ENCODE measurements around the gene HSPG2. TPM values are rescaled to one million over a fixed set of nuclear protein-coding genes. Genes with fewer than 3 reads are reported as not detected.

The HSPG2 gene
- total and polyA plus RNA-seq, 10 donors = 14.4 to 395 (median 151) TPM

DNA sequence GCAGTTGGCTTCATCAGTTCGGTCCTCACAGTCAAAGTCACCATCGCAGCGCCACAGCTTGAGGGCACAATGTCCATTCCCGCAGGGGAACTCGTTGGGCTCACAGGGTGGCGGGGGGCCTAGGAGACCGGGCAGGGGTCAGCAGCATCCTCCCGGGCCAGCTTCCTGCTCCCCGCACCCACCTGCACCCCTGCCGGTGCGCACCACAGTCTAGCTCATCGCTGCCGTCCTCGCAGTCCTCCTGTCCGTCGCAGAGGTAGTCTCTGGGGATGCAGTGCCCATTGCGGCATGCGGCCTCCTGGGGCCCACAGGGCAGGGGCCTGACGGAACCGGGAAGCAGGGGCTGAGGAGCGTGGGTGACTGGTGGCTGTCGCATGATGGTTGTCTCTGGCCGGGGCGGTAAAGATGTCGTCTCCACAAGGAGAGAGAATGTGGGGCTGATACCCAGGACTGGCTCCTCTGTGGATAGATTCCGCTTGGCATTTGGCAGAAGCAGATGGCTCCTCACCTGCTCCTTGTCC lies 49.8 kb downstream of the HSPG2 start:
- intact Hi-C loops (cut with DNase I; ENCODE audit: low total_unique reads) = no loop called here
- no peak overlapping the region for H3K27ac ChIP-seq
- no peaks in the 10 kb centered on the region for H3K4me1 ChIP-seq
- H3K4me3 ChIP-seq = no peak overlapping the region
- DNase-seq = peak; percentile 61
- no peak for TF ChIP-seq POLR2A (IDR thresholded peaks at IDR 0.05)
- TF ChIP-seq POLR2AphosphoS5 (IDR thresholded peaks at IDR 0.05) = peak in 1 of 3 donors; percentile 35
- WGBS, 5 donors = 90 to 97% (median 93%) methylated on average over 18 to 26 of the region's 26 CpGs
- H3K9me3 ChIP-seq = no peaks in the 10 kb centered on the region
- peaks cover 0 to 82% (median 28%) of the 10 kb centered on the region in 6 donors for H3K36me3 ChIP-seq
- H3K27me3 ChIP-seq (replicated peaks in 1 of 7) = no peaks in the 10 kb centered on the region

DNA sequence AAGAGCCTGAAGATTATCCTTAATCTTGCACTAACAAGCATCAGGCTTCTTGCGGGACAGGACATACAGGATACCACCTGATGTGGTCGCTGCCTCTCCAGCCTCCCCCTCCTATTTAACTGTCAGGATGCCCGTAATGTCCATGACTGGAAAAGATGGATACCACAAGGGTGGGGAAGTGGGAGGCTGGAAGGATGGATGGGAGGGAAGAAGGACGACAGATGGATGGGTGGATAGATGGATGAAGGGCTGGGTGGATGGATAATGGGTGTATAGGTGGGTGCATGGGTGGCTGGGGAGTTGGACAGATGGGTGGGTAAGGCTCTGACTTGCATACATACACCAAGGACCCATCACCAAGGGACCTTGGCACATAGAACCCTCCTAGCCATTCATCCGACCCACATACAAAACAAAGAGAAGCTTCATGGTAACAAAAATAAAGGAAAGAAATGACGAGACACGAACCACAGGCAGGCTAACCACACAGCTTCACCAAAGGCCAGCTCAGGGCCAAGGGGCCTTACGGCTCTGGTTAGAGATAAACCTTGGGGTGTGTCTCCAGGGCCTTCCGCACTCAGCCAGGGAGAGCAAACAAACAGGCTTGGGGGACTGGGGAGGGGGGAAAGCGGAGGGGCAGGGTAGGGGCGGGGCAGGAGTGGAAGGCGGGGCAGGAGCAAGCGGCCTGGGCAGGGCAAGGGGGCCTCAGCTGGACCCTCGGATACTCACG lies 50.5 kb downstream of the HSPG2 start:
- no peaks in the 10 kb centered on the region for H3K9me3 ChIP-seq
- no peaks in the 10 kb centered on the region for H3K27me3 ChIP-seq (replicated peaks in 1 of 7)
- no peak overlapping the region for H3K4me3 ChIP-seq
- H3K36me3 ChIP-seq = peaks cover 0 to 82% (median 28%) of the 10 kb centered on the region in 6 donors
- intact Hi-C loops (cut with DNase I; ENCODE audit: low total_unique reads) = no loop called here
- H3K27ac ChIP-seq = no peak overlapping the region
- 78 to 91% (median 89%) methylated on average over 15 of the region's 15 CpGs for WGBS, 5 donors
- no peak for DNase-seq
- no peak for TF ChIP-seq POLR2AphosphoS5 (IDR thresholded peaks at IDR 0.05)
- H3K4me1 ChIP-seq = no peaks in the 10 kb centered on the region

- peaks cover 0 to 82% (median 38%) of the 10 kb centered on the region in 6 donors for H3K36me3 ChIP-seq
- H3K4me1 ChIP-seq = no peaks in the 10 kb centered on the region
- 84 to 94% (median 89%) methylated on average over 18 to 24 of the region's 24 CpGs for WGBS, 5 donors
- no peaks in the 10 kb centered on the region for H3K27me3 ChIP-seq (replicated peaks in 1 of 7)
- no peak overlapping the region for H3K4me3 ChIP-seq
- peak; percentile 63 for DNase-seq
- no peak overlapping the region for H3K27ac ChIP-seq
- intact Hi-C loops (cut with DNase I; ENCODE audit: low total_unique reads) = no loop called here
- H3K9me3 ChIP-seq = no peaks in the 10 kb centered on the region
- TF ChIP-seq POLR2AphosphoS5 (IDR thresholded peaks at IDR 0.05) = no peak
- no peak for TF ChIP-seq POLR2A (IDR thresholded peaks at IDR 0.05)
- TF ChIP-seq CTCF (IDR thresholded peaks at IDR 0.05 in 8 of 11, conservative IDR thresholded peaks at IDR 0.05 in 3 of 11) = no peak
Measured at GRCh38 chr1:21885236-21886037, 51.7 kb downstream of the HSPG2 start.

DNA sequence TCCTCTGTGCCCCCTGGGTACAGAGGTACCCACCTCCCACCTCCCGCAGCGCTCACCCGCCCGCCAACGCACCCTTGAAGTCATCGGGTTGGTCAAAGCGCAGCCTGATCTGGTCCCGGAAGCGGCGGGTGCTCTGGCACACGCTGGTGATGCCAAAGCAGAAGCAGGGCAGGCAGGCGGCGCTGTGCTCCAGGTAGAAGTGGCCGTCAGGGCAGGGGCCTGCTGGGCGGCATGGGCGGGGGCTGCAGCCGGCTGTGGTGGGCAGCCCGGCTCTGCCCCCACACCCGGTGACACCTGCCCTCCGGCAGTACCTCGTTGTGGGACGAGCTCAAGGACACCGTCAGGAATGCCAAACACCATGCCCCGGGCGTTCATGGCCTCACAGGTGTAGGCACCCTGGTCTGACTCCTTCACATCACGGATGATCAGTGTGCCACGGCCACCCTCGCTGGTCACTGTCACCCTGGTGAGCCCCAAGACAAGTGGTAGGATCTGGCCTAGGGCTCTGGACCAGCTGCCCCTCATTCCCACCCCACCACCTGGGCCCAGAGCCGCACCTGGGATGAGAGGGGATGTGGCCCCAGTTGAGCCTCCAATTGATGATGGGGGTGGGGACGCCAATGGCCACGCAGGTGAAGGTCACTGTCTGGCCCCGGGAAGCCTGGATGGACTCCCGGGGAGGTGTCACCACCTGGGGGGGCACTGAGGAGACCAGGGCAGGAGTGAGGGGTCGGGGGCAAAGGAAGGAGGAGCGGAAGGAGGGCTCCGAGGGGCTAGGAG lies 52.5 kb downstream of the HSPG2 start:
- WGBS, 5 donors = 90 to 95% (median 92%) methylated on average over 26 to 36 of the region's 36 CpGs

More for the DNA sequence above, 52.5 kb downstream of the HSPG2 start:
- H3K36me3 ChIP-seq = peaks cover 0 to 82% (median 41%) of the 10 kb centered on the region in 6 donors
- no peaks in the 10 kb centered on the region for H3K4me1 ChIP-seq
- DNase-seq = peak; percentile 68
- H3K9me3 ChIP-seq = no peaks in the 10 kb centered on the region
- intact Hi-C loops (cut with DNase I; ENCODE audit: low total_unique reads) = no loop called here
- TF ChIP-seq POLR2AphosphoS5 (IDR thresholded peaks at IDR 0.05) = no peak
- TF ChIP-seq POLR2A (IDR thresholded peaks at IDR 0.05) = no peak
- no peak for TF ChIP-seq CTCF (IDR thresholded peaks at IDR 0.05 in 8 of 11, conservative IDR thresholded peaks at IDR 0.05 in 3 of 11)
- H3K4me3 ChIP-seq = no peak overlapping the region
- H3K27ac ChIP-seq = no peak overlapping the region
- H3K27me3 ChIP-seq (replicated peaks in 1 of 7) = no peaks in the 10 kb centered on the region

Measured in spleen (tissue), 11 donors.